Kidney (tissue), 14 donors: ENCODE data around the gene CCDC187. TPM values are rescaled to one million over a fixed set of nuclear protein-coding genes. Genes with fewer than 3 reads are reported as not detected.
A peak's percentile ranks its signal among the peaks of the same experiment; 100 is the strongest.

Source experiments
- DNase-seq, 5 donors: peaks; one replicate each; pipeline ENCODE4 v3.0.0-alpha.2; 2013 to 2020
- FAIRE-seq: peaks from 2 replicates; lab custom pipeline; 2012; peaks lifted over from hg19 to GRCh38; lab: Jason Lieb, UNC
- H3K27ac ChIP-seq, 2 donors: one replicate each; pipeline ENCODE4 v1.7.0; 2013; ENCODE audit warnings: low read depth in 2 of 2, low read length in 2 of 2, inconsistent platforms in 1 of 2
- H3K27me3 ChIP-seq: one replicate; pipeline ENCODE4 v1.7.1; 2013; ENCODE audit warnings: low read length, inconsistent platforms; ENCODE audit not compliant: control insufficient read depth, insufficient read depth
- H3K36me3 ChIP-seq, 3 donors: one replicate each; pipeline versions ENCODE4 v1.7.0 to v1.7.1; 2013; ENCODE audit warnings: low read length in 3 of 3, control low read depth in 1 of 3, inconsistent platforms in 1 of 3; ENCODE audit not compliant: insufficient read depth in 3 of 3, control insufficient read depth in 2 of 3
- H3K4me1 ChIP-seq, 3 donors: one replicate each; pipeline versions ENCODE4 v1.7.0 to v1.7.1; 2013; ENCODE audit warnings: low read length in 3 of 3, inconsistent platforms in 1 of 3, low read depth in 1 of 3; ENCODE audit not compliant: control insufficient read depth in 2 of 3, insufficient read depth in 2 of 3
- H3K4me3 ChIP-seq, 3 donors: one replicate each; pipeline versions ENCODE4 v1.7.0 to v1.8.1; 2013; ENCODE audit warnings: low read length in 3 of 3, control low read depth in 1 of 3, inconsistent platforms in 1 of 3
- H3K9ac ChIP-seq, 3 donors: one replicate each; pipeline versions ENCODE4 v1.7.0 to v1.7.1; 2013; ENCODE audit warnings: low read length in 3 of 3, control low read depth in 1 of 3, inconsistent platforms in 1 of 3
- H3K9me3 ChIP-seq, 3 donors: one replicate each; pipeline versions ENCODE4 v1.7.0 to v1.7.1; 2013; ENCODE audit warnings: low read length in 3 of 3, control low read depth in 1 of 3, inconsistent platforms in 1 of 3; ENCODE audit not compliant: control insufficient read depth in 2 of 3, insufficient read depth in 1 of 3
- intact Hi-C: fragments of 100-400 bp; cut with DNase I; formaldehyde crosslinking; loops from one replicate; pipeline ENCODE4 v1.11.1; 2022
- polyA plus RNA-seq: library from polyadenylated mRNA; stranded (reverse); fragments of 350-450 nt; fragmentation: Illumina TruSeq; extraction: RNeasy Lipid Tissue Mini Kit (QIAGEN cat#74804); gene quantifications from one replicate; pipeline ENCODE4 v1.2.3, GENCODE V29; 2014; ENCODE audit warnings: low read depth, low replicate concordance; ENCODE audit not compliant: insufficient read depth
- total RNA-seq: library from RNA; stranded (reverse); fragmentation: NEBNext Ultra II Directional; extraction: Animal tissue kit (Norgen Biotek cat#: 25700); gene quantifications from one replicate; pipeline ENCODE4 v1.2.1, GENCODE V29; 2021
- TF ChIP-seq, protein P1 (sequence below): IDR thresholded peaks from 3 replicates; pipeline ENCODE4 v1.5.1; 2012; ENCODE audit warnings: mild to moderate bottlenecking, moderate library complexity, borderline replicate concordance; ENCODE audit not compliant: insufficient read depth; ENCODE audit errors: extremely low read depth
- donor health status: control.
- donor health status: control.
- donor health status: control.
- donor health status: control.
- donor health status: control.
- donor health status: DM: yes; HTN: yes; CAD: no.
- donor health status: Normal renal cell carcinoma (clear cell type).

The CCDC187 gene
- total and polyA plus RNA-seq, 2 donors from 2014 or later: 0.84 to 2.3 TPM

GRCh38 chr9:136345281-136346156, 41.6 kb upstream of the CCDC187 start:
- Histone ChIP-seq H3K9ac (no peak overlapping the region), H3K27me3 (no peaks in the 10 kb centered on the region), H3K27ac (no peak overlapping the region), H3K36me3 (no peaks in the 10 kb centered on the region), H3K9me3 (no peaks in the 10 kb centered on the region), H3K4me1 (peaks cover 0 to 16% (median 0%) of the 10 kb centered on the region in 3 donors), H3K4me3 (no peak overlapping the region)
- FAIRE-seq (no peak), DNase-seq (peak in 4 of 5 donors; percentile 41 to 89 (median 54))
- intact Hi-C loops: no loop called here
- TF ChIP-seq, protein P1, sequence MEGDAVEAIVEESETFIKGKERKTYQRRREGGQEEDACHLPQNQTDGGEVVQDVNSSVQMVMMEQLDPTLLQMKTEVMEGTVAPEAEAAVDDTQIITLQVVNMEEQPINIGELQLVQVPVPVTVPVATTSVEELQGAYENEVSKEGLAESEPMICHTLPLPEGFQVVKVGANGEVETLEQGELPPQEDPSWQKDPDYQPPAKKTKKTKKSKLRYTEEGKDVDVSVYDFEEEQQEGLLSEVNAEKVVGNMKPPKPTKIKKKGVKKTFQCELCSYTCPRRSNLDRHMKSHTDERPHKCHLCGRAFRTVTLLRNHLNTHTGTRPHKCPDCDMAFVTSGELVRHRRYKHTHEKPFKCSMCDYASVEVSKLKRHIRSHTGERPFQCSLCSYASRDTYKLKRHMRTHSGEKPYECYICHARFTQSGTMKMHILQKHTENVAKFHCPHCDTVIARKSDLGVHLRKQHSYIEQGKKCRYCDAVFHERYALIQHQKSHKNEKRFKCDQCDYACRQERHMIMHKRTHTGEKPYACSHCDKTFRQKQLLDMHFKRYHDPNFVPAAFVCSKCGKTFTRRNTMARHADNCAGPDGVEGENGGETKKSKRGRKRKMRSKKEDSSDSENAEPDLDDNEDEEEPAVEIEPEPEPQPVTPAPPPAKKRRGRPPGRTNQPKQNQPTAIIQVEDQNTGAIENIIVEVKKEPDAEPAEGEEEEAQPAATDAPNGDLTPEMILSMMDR: peak; percentile 23

- TF ChIP-seq, protein P1: no peak
- H3K9me3 ChIP-seq: no peaks in the 10 kb centered on the region
- H3K4me3 ChIP-seq: no peak overlapping the region
- FAIRE-seq (no peak), DNase-seq (no peak)
- intact Hi-C loops: no loop called here
- H3K27ac ChIP-seq: no peak overlapping the region
- no peak overlapping the region for H3K9ac ChIP-seq
- no peaks in the 10 kb centered on the region for H3K27me3 ChIP-seq
- peaks cover 0 to 16% (median 0%) of the 10 kb centered on the region in 3 donors for H3K4me1 ChIP-seq
- no peaks in the 10 kb centered on the region for H3K36me3 ChIP-seq
These were observed 40.8 kb upstream of the CCDC187 start for GRCh38 chr9:136344544-136345280.

- Histone ChIP-seq H3K9ac (no peak overlapping the region), H3K36me3 (no peaks in the 10 kb centered on the region), H3K27ac (no peak overlapping the region), H3K27me3 (no peaks in the 10 kb centered on the region), H3K4me1 (peaks cover 0 to 16% (median 0%) of the 10 kb centered on the region in 3 donors), H3K9me3 (no peaks in the 10 kb centered on the region), H3K4me3 (no peak overlapping the region)
- DNase-seq (no peak), FAIRE-seq (no peak)
- TF ChIP-seq, protein P1: no peak
- intact Hi-C loops: no loop called here
These were observed 40.0 kb upstream of the CCDC187 start for GRCh38 chr9:136343884-136344269.
